HG02798 (cell line): ENCODE results near the gene TANGO6.
"Not testable (repeated sequence)": the region's sequence is repeated elsewhere in the genome, so short reads cannot be mapped to it uniquely, and the experiment has no call there.

Source experiments
- ATAC-seq: cut with Tn5 transposase; IDR thresholded peaks from one replicate; pipeline ENCODE4 v1.9.1; 2021; ENCODE audit warnings: mild to moderate bottlenecking; ENCODE audit not compliant: unreplicated experiment, poor library complexity

The TANGO6 gene

DNA sequence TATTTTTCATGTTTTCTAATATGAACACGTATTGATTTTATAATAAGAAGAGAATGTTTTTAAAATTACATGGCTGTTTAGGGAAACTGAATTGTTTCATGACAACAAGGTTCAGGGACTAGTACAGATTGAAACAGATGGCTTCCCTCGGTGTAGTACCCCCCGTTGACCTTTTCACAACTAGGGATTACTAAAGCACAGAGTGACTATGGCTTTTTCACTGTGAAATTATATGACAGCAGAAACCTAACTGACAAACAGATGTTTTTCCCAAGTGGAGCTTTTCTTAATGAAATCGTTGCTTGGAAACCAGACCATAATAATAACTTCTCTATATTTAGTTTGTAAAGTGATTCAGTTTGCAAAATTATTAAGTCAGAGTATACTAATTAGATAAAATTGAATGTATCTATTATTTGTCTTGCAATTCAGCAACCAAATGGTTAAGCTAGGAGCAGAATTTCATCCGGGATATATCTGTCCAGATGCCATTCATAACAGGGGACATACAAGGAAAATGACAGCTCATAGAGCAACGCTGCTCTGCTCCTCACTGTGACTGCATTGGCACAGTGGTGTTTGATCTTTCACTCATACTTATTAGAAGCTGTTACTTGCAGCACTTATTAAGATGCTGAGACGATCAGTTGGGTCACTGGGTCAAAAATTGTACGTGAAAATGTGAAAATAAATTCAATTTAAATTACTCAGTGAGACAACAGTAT is 111.7 kb downstream of the TANGO6 start:
- ATAC-seq = no peak

- ATAC-seq = no peak
These were observed 117.6 kb downstream of the TANGO6 start for GRCh38 chr16:68960910-68961309.

GRCh38 chr16:68961778-68962402 is 118.6 kb downstream of the TANGO6 start:
- ATAC-seq = no peak

DNA sequence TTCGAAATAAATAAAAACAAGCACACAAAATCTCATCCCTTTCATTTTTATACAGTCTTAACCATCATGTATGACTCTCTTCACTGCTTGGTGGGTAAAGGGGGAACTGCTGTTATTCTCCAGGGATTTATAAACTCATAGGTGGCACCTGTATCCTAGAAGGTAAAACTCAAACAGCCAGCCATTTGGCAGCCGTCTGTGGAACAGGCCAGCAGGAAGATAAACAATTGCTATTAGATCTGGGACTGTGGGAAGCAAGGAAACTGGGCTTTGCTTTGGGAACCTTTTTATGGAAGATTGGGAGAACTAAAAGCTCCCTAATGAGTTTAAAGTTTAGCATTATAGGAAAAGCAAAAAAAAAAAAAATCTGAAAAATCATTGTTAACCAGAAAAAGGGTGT is 126.0 kb downstream of the TANGO6 start:
- ATAC-seq = no peak

DNA sequence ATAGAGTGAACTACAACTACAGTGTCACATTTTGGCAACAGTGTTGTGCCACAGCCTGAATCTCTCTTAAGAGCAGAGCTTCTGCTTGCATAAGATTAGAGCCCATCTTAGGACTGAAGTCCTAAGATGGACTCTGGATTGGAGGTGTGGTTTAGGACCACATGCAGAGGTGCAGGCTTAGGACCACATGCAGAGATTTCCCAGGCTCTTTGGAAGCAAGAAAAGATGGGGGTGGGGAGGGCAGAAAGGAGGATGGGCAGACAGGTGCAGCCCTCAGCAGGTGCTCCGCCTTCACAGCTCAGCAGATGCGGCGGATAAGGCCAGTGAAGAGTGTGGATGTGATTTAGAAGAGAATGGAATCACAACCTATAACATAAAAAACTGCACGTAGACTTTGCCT is 128.7 kb downstream of the TANGO6 start:
- no peak for ATAC-seq

GRCh38 chr16:68972720-68973119 is 129.4 kb downstream of the TANGO6 start:
- ATAC-seq = no peak

DNA sequence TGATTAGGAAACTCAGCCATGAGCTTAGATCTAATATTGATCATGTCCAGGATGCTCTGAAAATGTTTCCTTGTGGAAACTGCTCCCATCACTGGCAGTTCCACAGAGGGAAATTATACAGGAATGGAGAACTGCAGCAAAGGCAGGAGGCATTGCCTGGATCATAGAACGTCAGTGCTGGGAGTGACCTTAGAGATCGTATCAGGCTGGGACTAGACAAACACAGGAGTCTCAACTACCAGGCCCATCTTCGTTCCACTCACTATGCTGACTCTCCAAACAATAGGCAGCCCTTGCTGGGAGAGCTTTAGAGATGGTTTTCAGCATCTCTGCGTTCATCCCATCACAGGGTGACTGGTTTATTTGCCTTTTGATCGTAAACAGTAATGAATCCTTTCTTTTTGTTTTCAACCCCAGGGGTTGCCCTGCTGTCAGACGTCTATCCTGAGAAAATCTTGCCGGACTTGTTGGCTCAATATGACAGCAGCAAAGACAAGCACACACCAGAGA is 130.3 kb downstream of the TANGO6 start:
- no peak for ATAC-seq

DNA sequence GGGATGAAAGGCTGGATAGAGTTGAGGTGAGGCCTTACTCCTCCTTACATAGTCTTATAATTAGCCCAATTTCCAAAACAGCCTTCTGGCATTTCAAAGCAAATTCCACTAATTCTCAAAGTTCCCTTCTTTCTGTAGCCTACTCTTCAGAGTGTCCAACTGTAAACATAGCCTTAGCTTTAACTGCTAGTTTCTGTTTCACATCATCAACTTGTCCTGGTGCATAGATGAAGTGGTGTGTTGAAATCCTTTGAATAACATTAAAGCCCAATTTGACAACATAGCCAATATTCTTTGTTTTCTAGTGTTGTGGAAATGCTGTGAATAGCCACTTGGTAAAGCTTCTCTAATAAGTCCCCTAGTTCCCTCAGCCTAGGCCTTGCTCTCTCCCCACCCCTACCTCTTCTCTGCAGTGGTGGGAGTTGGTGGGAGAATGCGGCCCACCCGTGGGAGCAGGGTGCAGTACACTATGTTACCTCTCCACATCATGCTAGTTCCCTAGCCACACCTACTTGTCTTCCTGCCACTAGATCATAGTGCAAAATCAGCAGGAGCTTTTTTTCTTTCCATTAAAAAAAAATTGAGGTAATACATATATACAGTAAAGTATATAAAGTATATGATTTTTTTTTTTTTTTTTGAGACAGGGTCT is 135.1 kb downstream of the TANGO6 start:
- no peak for ATAC-seq

GRCh38 chr16:68980695-68981315 is 137.5 kb downstream of the TANGO6 start:
- no peak for ATAC-seq

GRCh38 chr16:68981971-68982370 is 138.6 kb downstream of the TANGO6 start:
- ATAC-seq = no peak

DNA sequence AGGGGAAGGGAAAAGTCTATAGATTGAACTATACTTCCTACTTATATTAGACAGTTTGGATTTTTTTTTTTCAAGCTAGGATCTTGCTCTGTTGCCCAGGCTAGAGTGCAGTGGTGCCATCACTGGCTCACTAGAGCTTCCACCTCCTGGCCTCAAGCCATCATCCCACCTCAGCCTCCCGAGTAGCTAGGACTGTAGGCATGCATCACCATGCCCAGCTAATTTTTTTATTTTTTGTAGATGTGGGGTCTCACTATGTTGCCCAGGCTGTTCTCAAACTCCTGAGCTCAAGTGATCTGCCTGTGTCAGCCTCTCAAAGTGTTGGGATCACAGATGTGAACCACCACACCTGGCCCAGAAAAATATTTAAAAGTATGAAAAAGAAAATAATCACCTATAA is 141.1 kb downstream of the TANGO6 start:
- no peak for ATAC-seq

GRCh38 chr16:68985268-68985667 is 141.9 kb downstream of the TANGO6 start:
- ATAC-seq = no peak

DNA sequence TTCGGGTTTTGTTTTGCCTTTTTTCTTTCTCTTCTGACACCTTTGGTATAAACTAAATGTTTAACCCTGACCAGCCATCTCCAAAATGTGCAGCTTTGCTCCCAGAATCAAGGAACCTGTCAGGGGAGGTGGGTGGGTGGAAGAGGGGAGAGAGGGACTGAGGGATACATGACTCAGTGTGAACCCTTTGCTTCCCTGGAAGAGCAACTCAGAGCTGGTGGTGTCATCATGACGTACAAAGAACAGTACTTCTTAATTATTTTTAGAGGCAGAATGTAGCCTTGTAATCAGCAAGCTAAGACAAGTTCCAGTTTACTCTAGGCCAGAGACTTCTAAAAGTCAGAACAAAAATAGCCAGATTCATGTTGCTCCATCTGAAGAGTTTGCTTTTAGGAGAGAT is 142.5 kb downstream of the TANGO6 start:
- no peak for ATAC-seq

GRCh38 chr16:68987734-68988457 is 144.6 kb downstream of the TANGO6 start:
- ATAC-seq = no peak

GRCh38 chr16:68990172-68990845 is 147.0 kb downstream of the TANGO6 start:
- not testable (repeated sequence) for ATAC-seq

DNA sequence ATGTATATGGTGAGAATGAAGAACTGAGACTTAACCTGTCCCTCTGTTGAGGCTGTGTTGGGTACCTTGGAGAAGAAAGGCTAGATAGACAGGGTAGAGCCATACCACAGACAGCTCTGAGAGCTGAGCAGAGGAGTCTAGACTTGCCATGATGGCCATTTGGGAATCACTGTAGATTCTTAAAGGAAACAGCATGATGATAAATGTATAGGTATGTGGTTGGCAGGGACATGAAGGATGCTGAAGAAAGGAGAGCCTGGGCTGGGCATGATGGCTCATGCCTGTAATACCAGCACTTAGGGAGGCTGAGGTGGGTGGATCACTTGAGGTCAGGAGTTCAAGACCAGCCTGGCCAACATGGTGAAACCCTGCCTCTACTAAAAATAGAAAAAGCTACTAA is 147.7 kb downstream of the TANGO6 start:
- ATAC-seq = no peak

GRCh38 chr16:68992521-68992920 is 149.2 kb downstream of the TANGO6 start:
- ATAC-seq = no peak

DNA sequence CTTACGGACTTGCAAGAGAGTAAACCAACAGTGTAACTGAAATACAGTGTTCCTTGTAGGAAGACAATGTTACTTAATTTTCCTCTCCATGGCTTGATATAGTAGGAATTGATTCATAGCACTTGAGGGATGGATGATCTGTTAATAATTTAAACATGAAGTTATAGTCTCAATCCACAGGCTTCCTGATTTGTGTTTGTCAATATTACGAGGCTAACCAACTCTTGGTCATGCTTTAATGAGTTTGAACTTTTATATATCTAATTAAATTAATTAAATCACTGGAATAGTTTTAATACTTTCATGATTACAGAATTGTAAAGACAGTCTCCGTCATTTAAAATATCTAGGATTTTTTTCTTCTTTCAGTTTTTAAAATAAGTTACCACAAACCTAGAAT is 150.1 kb downstream of the TANGO6 start:
- no peak for ATAC-seq

GRCh38 chr16:68993885-68994284 is 150.6 kb downstream of the TANGO6 start:
- no peak for ATAC-seq

- no peak for ATAC-seq
These were observed 151.0 kb downstream of the TANGO6 start for GRCh38 chr16:68994324-68994723.
